ENCODE measurements around the gene KAT6B. TPM values are rescaled to one million over a fixed set of nuclear protein-coding genes. Genes with fewer than 3 reads are reported as not detected.

The KAT6B gene
- total and polyA plus RNA-seq, 2 donors from 2014 or later: 2.9 to 34.2 TPM

DNA sequence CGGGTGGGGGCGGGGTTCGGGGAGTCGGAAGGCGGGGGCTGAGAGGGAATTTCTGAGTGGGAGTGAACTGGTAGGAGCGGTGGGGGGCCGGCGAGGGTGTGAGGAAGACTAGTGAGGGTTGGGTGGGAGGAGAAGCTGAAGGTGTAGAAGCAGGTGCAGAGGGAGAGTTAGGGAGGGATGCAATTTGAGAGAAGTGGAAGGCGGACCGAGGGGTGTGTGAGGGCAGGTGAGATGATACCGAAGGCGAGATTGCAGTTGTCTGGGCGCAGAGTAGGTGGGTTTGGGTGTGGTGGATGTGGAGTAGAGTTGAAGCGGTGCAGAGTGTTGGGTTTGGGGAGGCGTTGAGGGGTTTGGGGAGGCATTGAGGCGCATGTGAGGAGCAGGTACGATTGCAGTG, 643 bp downstream of the KAT6B start:
- intact Hi-C loops (cut with DNase I): no loop called here
- H3K9me3 ChIP-seq (ENCODE audit: control insufficient read depth in 2 of 3, insufficient read depth in 1 of 3, low read length in 3 of 3): no peaks in the 10 kb centered on the region
- peak overlapping the region; percentile 77 to 89 (median 88) for H3K4me3 ChIP-seq (ENCODE audit: low read length in 3 of 3)
- H3K36me3 ChIP-seq (ENCODE audit: control insufficient read depth in 2 of 3, insufficient read depth in 3 of 3, low read length in 3 of 3): no peaks in the 10 kb centered on the region
- DNase-seq: no peak
- H3K4me1 ChIP-seq (ENCODE audit: control insufficient read depth in 2 of 3, insufficient read depth in 2 of 3, low read depth in 1 of 3, low read length in 3 of 3): peaks cover 4 to 9% (median 6%) of the 10 kb centered on the region in 3 donors
- peak overlapping the region in 2 of 3 donors; percentile 84 to 88 for H3K9ac ChIP-seq (ENCODE audit: low read length in 3 of 3)
- H3K27ac ChIP-seq (ENCODE audit: low read depth in 2 of 2, low read length in 2 of 2): peak overlapping the region; percentile 13 to 51
- H3K27me3 ChIP-seq (ENCODE audit: control insufficient read depth, insufficient read depth, low read length): no peaks in the 10 kb centered on the region
- no peak for FAIRE-seq
- no peak for TF ChIP-seq CTCF (IDR thresholded peaks at IDR 0.05; ENCODE audit: borderline replicate concordance, extremely low read depth, insufficient read depth)

DNA sequence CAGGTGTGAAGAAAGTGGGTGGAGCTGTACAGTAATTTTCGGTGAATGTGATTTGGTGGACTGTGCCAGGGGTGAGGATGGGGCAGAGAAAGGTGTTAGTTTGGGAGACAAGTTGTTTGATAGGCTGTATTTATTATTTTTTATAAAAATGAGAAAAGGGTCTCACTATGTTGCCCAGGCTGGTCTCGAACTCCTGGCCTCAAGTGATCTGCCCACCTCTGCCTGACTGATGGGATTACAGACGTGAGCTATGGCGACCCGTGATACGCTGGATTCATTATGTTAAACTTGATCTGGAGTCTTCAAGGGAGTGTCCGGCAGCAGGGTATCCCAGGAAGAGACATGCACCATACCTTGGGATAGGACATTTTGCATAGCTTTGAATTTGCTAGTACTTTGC, 1.3 kb downstream of the KAT6B start:
- Histone ChIP-seq H3K4me3 (ENCODE audit: low read length in 3 of 3) (peak overlapping the region; percentile 77 to 89 (median 88)), H3K27ac (ENCODE audit: low read depth in 2 of 2, low read length in 2 of 2) (no peak overlapping the region), H3K4me1 (ENCODE audit: control insufficient read depth in 2 of 3, insufficient read depth in 2 of 3, low read depth in 1 of 3, low read length in 3 of 3) (peaks cover 3 to 7% (median 4%) of the 10 kb centered on the region in 3 donors), H3K36me3 (ENCODE audit: control insufficient read depth in 2 of 3, insufficient read depth in 3 of 3, low read length in 3 of 3) (no peaks in the 10 kb centered on the region), H3K27me3 (ENCODE audit: control insufficient read depth, insufficient read depth, low read length) (no peaks in the 10 kb centered on the region), H3K9ac (ENCODE audit: low read length in 3 of 3) (peak overlapping the region in 2 of 3 donors; percentile 84 to 88), H3K9me3 (ENCODE audit: control insufficient read depth in 2 of 3, insufficient read depth in 1 of 3, low read length in 3 of 3) (no peaks in the 10 kb centered on the region)
- FAIRE-seq (no peak), DNase-seq (peak in 1 of 5 donors; percentile 53)
- intact Hi-C loops (cut with DNase I): no loop called here
- no peak for TF ChIP-seq CTCF (IDR thresholded peaks at IDR 0.05; ENCODE audit: borderline replicate concordance, extremely low read depth, insufficient read depth)

GRCh38 chr10:74828946-74829345, 2.5 kb downstream of the KAT6B start:
- Histone ChIP-seq H3K9me3 (ENCODE audit: control insufficient read depth in 2 of 3, insufficient read depth in 1 of 3, low read length in 3 of 3) (no peaks in the 10 kb centered on the region), H3K36me3 (ENCODE audit: control insufficient read depth in 2 of 3, insufficient read depth in 3 of 3, low read length in 3 of 3) (no peaks in the 10 kb centered on the region), H3K4me3 (ENCODE audit: low read length in 3 of 3) (no peak overlapping the region), H3K27me3 (ENCODE audit: control insufficient read depth, insufficient read depth, low read length) (no peaks in the 10 kb centered on the region), H3K27ac (ENCODE audit: low read depth in 2 of 2, low read length in 2 of 2) (no peak overlapping the region), H3K4me1 (ENCODE audit: control insufficient read depth in 2 of 3, insufficient read depth in 2 of 3, low read depth in 1 of 3, low read length in 3 of 3) (peaks cover 3 to 7% (median 4%) of the 10 kb centered on the region in 3 donors), H3K9ac (ENCODE audit: low read length in 3 of 3) (no peak overlapping the region)
- intact Hi-C loops (cut with DNase I): no loop called here
- no peak for DNase-seq
- TF ChIP-seq CTCF (IDR thresholded peaks at IDR 0.05; ENCODE audit: borderline replicate concordance, extremely low read depth, insufficient read depth): no peak
- no peak for FAIRE-seq
